WERI-Rb-1 (cell line): ENCODE results near the gene LUM.

ENCODE experiments used
- DNase-seq: peaks from one replicate; pipeline ENCODE4 v3.0.0-alpha.2; 2020
- H3K27ac ChIP-seq: fragments of 250-450 bp; sonication (Bioruptor Pico); 2 replicates; pipeline ENCODE4 v1.5.1; 2020; ENCODE audit warnings: mild to moderate bottlenecking, moderate library complexity
- H3K27me3 ChIP-seq: fragments of 250-450 bp; sonication (Bioruptor Pico); 2 replicates; pipeline ENCODE4 v1.5.1; 2021; ENCODE audit warnings: mild to moderate bottlenecking, low read depth, moderate library complexity; ENCODE audit not compliant: insufficient read depth, severe bottlenecking
- H3K36me3 ChIP-seq: fragments of 250-450 bp; sonication (Bioruptor Pico); 2 replicates; pipeline ENCODE4 v1.5.1; 2020; ENCODE audit warnings: mild to moderate bottlenecking, moderate library complexity
- H3K4me3 ChIP-seq: 2 replicates; pipeline ENCODE4 v1.5.1; 2011; ENCODE audit warnings: low read depth, mild to moderate bottlenecking, control low read depth, low read length
- H3K9me3 ChIP-seq: fragments of 250-450 bp; sonication (Bioruptor Pico); 2 replicates; pipeline ENCODE4 v1.5.1; 2021; ENCODE audit warnings: mild to moderate bottlenecking, moderate library complexity; ENCODE audit not compliant: severe bottlenecking
- CTCF ChIP-seq: IDR thresholded peaks from 2 replicates; pipeline ENCODE4 v1.5.1; 2011; ENCODE audit warnings: low read depth, mild to moderate bottlenecking, control low read depth, inconsistent platforms, low read length

Gene LUM

DNA sequence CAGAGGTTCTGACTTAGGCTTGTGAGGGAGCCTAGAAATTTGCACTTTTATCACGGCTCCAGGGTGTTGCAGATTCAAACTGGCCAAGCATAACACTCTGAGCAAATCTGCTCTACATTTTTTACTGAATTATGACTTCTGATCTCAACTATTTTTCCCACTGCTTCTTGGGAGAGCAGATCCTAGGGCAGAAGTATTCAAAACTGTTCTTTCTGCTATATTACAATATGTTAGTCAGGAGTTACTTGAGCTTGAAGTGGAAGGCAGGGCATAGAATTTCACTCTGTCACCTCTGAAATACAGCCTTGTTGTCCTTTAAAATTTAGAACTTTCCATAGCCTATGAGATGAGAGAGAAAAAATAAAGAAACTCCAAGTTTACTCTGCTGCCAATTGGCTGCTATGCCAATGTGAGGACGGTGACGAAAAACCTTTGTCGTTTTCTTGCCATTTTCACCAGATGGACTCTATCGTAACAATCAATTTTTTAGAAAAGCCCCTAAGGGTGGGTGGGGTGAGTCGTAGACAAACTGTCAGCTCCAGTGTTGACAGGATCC, 37.1 kb downstream of the LUM start:
- H3K27ac ChIP-seq: no peak overlapping the region
- no peak for DNase-seq
- no peak for TF ChIP-seq CTCF
- no peak overlapping the region for H3K4me3 ChIP-seq
- no peaks in the 10 kb centered on the region for H3K9me3 ChIP-seq
- H3K27me3 ChIP-seq: no peaks in the 10 kb centered on the region
- H3K36me3 ChIP-seq: no peaks in the 10 kb centered on the region

DNA sequence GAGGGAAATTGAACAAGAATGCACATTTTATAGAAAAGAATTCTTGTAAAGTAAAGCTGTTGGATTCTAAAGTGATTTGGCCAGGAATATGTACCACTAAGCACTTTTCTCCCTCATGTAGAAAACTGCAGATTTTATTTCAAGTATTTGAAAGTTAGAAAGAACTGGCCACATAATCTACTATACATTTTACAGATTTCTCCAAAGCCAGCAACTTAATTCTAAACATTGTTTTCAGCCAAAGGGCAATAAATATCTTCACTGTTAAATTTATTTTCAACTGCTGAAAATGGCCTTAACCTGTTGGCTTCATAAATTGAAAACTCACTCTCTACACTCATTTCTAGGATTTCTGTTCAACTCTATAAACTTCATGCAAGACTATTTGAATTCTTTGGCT, 37.9 kb downstream of the LUM start:
- DNase-seq: no peak
- Histone ChIP-seq H3K36me3 (no peaks in the 10 kb centered on the region), H3K9me3 (no peaks in the 10 kb centered on the region), H3K27ac (no peak overlapping the region), H3K27me3 (no peaks in the 10 kb centered on the region), H3K4me3 (no peak overlapping the region)
- TF ChIP-seq CTCF: no peak

- H3K9me3 ChIP-seq: no peaks in the 10 kb centered on the region
- no peaks in the 10 kb centered on the region for H3K36me3 ChIP-seq
- no peaks in the 10 kb centered on the region for H3K27me3 ChIP-seq
- H3K4me3 ChIP-seq: no peak overlapping the region
- DNase-seq: no peak
- TF ChIP-seq CTCF: no peak
- H3K27ac ChIP-seq: no peak overlapping the region
Observed at GRCh38 chr12:91072931-91073330, 38.4 kb downstream of the LUM start.

- no peaks in the 10 kb centered on the region for H3K27me3 ChIP-seq
- no peak overlapping the region for H3K27ac ChIP-seq
- H3K36me3 ChIP-seq: no peaks in the 10 kb centered on the region
- no peak for DNase-seq
- TF ChIP-seq CTCF: no peak
- H3K9me3 ChIP-seq: no peaks in the 10 kb centered on the region
- H3K4me3 ChIP-seq: no peak overlapping the region
Observed at GRCh38 chr12:91070936-91071335, 40.4 kb downstream of the LUM start.

DNA sequence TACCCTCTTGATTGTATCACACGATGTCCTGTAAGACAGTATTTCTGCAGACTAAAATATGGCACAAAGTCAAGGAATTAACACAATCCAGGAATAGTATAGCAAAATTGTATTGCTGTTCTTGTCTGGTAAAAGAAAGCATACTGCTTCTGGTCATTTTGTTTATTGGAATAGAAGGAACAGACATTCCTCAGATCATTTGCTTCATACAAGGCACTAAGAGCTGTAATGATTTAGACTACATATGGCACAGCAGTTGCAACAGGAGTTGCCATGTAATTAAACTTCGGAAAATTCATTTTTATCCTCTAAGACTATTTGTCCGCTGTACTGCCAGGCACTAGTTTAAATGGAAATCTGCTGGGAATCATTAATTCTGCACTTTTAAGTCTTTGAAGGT, 45.9 kb downstream of the LUM start:
- DNase-seq: no peak
- no peak for TF ChIP-seq CTCF
- H3K9me3 ChIP-seq: no peaks in the 10 kb centered on the region
- no peak overlapping the region for H3K4me3 ChIP-seq
- H3K27ac ChIP-seq: no peak overlapping the region
- H3K27me3 ChIP-seq: no peaks in the 10 kb centered on the region
- H3K36me3 ChIP-seq: no peaks in the 10 kb centered on the region

- TF ChIP-seq CTCF: no peak
- H3K27me3 ChIP-seq: no peaks in the 10 kb centered on the region
- no peaks in the 10 kb centered on the region for H3K9me3 ChIP-seq
- no peak overlapping the region for H3K4me3 ChIP-seq
- H3K27ac ChIP-seq: no peak overlapping the region
- no peaks in the 10 kb centered on the region for H3K36me3 ChIP-seq
- no peak for DNase-seq
Observed at GRCh38 chr12:91064640-91065039, 46.7 kb downstream of the LUM start.
